ENCODE data around the gene ATF1.

ATF1 gene

DNA sequence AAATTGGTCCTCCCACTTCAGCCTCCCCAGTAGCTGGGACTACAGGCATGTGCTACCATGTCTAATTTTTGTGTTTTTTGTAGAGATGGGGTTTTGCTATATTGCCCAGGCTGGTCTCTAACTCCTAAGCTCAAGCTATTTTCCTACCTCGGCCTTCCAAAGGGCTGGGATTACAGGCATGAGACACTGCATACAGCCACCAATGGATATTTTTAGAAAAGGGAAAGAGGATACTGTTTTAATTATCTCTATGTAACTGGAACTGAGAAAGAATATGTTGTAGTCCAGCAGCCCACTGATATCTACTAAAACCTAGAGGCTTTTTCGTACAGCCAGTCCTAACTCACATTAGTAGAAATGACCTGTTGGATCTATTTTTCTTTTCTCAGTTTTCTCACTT lies 85.1 kb downstream of the ATF1 start:
- TF ChIP-seq GATA2 (IDR thresholded peaks at IDR 0.05; ENCODE audit: low read depth, low read length) (no peak), GATA3 (IDR thresholded peaks at IDR 0.05; ENCODE audit: low read depth, low read length) (no peak)

GRCh38 chr12:50859621-50860310 lies 95.9 kb downstream of the ATF1 start:
- TF ChIP-seq GATA3 (IDR thresholded peaks at IDR 0.05; ENCODE audit: low read depth, low read length), result no peak
- no peak for TF ChIP-seq GATA2 (IDR thresholded peaks at IDR 0.05; ENCODE audit: low read depth, low read length)

DNA sequence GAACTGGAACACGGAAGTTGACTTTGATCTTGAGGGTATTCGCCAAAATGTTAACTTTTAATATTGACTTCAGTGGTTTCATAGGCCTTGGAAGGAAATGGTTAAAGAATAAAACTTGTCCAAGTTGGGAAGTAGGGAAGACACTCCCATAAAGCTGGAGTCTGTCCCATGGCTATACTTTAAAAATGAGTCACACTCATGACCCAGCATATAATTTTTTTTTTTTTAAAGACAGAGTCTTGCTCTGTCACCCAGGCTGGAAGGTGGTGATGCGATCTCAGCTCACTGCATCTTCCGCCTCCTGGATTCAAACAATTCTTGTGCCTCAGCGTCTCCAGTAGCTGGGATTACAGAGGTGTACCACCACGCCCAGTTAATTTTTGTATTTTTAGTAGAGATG lies 98.4 kb downstream of the ATF1 start:
- no peak for TF ChIP-seq GATA3 (IDR thresholded peaks at IDR 0.05; ENCODE audit: low read depth, low read length)
- no peak for TF ChIP-seq GATA2 (IDR thresholded peaks at IDR 0.05; ENCODE audit: low read depth, low read length)

DNA sequence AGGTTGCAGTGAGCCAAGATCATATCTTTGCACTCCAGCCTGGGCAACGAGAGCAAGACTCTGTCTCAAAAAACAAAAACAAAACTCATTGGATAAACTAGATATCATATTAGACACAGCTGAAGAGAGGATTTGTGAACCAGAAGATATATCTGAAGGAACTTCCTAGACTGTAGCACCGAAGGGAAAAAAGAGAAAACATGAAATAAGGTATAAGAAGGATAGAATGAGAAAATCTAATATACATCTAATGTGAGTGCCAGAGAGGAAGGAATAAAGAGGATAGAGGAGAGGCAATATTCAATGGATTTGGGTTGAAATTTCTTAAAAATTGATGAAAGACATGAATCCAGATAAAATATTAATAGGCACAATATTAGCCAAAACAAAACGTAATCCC lies 101.4 kb downstream of the ATF1 start:
- TF ChIP-seq GATA3 (IDR thresholded peaks at IDR 0.05; ENCODE audit: low read depth, low read length) (no peak), GATA2 (IDR thresholded peaks at IDR 0.05; ENCODE audit: low read depth, low read length) (no peak)
